ENCODE results near the gene METTL17. TPM values are rescaled to one million over a fixed set of nuclear protein-coding genes. Genes with fewer than 3 reads are reported as not detected.
"Not testable (repeated sequence)": the region's sequence is repeated elsewhere in the genome, so short reads cannot be mapped to it uniquely, and the experiment has no call there.

The METTL17 gene
- total RNA-seq, 2 experiments from 2014 or later, result 92.0 to 94.8 TPM

- no peak for TF ChIP-seq CTCF (IDR thresholded peaks at IDR 0.05)
- H3K36me3 Mint-ChIP-seq (ENCODE audit: low read depth), result no peaks in the 10 kb centered on the region
- DNase-seq (no peak), ATAC-seq (ENCODE audit: poor library complexity) (no peak)
- intact Hi-C loops (cut with DNase I, micrococcal nuclease), result loop anchor here (1.0 kb wide), 1 partner anchor 26 kb away; no protein-coding TSS in a partner anchor
- H3K36me3 ChIP-seq (ENCODE audit: insufficient read depth, low read length), result no peaks in the 10 kb centered on the region
- peaks cover 11% of the 10 kb centered on the region for H3K4me1 Mint-ChIP-seq (ENCODE audit: low read depth)
- CTCF ChIA-PET, result interaction anchor here (0.7 to 3.0 kb wide), 12 partner anchors 14 to 83 kb away, joined by 3 to 58 read pairs (median 5); partner anchors contain the start of genes NDRG2 and TMEM253
- H3K27me3 ChIP-seq (ENCODE audit: control insufficient read depth in 1 of 2, insufficient read depth in 2 of 2, low read length in 2 of 2), result no peaks in the 10 kb centered on the region
- no peak overlapping the region for H3K27ac Mint-ChIP-seq
- no peaks in the 10 kb centered on the region for H3K9me3 ChIP-seq (ENCODE audit: control insufficient read depth in 1 of 2, insufficient read depth in 1 of 2, low read length in 2 of 2)
- no peaks in the 10 kb centered on the region for H3K9me3 Mint-ChIP-seq
- no peak overlapping the region for H3K27ac ChIP-seq (ENCODE audit: low read depth in 1 of 2, low read length in 2 of 2)
- H3K4me1 ChIP-seq (ENCODE audit: insufficient read depth, low read length), result peaks cover 15% of the 10 kb centered on the region
- H3K4me3 Mint-ChIP-seq, result no peak overlapping the region
- no peak overlapping the region for H3K4me3 ChIP-seq (ENCODE audit: low read length)
- POLR2A ChIA-PET, result interaction anchor here (1.2 to 2.8 kb wide), 2 partner anchors 25 to 28 kb away, joined by 3 to 22 read pairs; no protein-coding TSS in a partner anchor
- H3K27me3 Mint-ChIP-seq, result peaks cover 10% of the 10 kb centered on the region
Observed at GRCh38 chr14:21040370-21040925, 50.7 kb downstream of the METTL17 start.

DNA sequence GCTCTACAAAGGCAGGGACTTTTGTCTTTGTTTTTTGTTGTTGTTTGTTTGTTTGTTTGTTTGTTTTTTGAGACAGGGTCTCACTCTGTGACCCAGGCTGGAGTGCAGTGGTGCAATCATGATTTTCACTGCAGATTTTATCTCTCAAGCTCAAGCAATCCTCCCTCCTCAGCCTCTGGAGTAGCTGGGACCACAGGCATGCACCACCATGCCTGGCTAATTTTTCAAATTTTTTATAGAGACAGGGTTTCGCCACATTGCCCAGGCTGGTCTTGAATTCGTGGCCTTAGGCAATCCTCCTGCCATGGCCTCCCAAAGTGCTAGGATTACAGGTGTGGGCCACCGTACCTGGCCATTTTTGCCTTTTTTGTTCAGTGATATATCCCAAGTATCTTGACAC is 51.2 kb downstream of the METTL17 start:
- CTCF ChIA-PET, result interaction anchor here (0.7 to 3.0 kb wide), 7 partner anchors 15 to 82 kb away, joined by 3 to 58 read pairs (median 7); partner anchors contain the start of gene NDRG2

GRCh38 chr14:21041676-21042433 is 52.1 kb downstream of the METTL17 start, which contains the start of gene RNASE7:
TSS of gene RNASE7 (plus strand) at chr14:21042362. CDS start at chr14:21042993, 631 bp downstream.
- POLR2A ChIA-PET, result no interaction called here
- Mint-ChIP-seq H3K9me3 (no peaks in the 10 kb centered on the region), H3K4me3 (no peak within 1 kb of the TSS), H3K4me1 (ENCODE audit: low read depth) (peaks cover 11% of the 10 kb centered on the region), H3K27ac (no peak within 1 kb of the TSS), H3K27me3 (peaks cover 10% of the 10 kb centered on the region), H3K36me3 (ENCODE audit: low read depth) (no peaks in the 10 kb centered on the region)
- no peak for TF ChIP-seq CTCF (IDR thresholded peaks at IDR 0.05)
- Histone ChIP-seq H3K9me3 (ENCODE audit: control insufficient read depth in 1 of 2, insufficient read depth in 1 of 2, low read length in 2 of 2) (no peaks in the 10 kb centered on the region), H3K4me3 (ENCODE audit: low read length) (no peak within 1 kb of the TSS), H3K27me3 (ENCODE audit: control insufficient read depth in 1 of 2, insufficient read depth in 2 of 2, low read length in 2 of 2) (no peaks in the 10 kb centered on the region), H3K4me1 (ENCODE audit: insufficient read depth, low read length) (peaks cover 15% of the 10 kb centered on the region), H3K27ac (ENCODE audit: low read depth in 1 of 2, low read length in 2 of 2) (no peak within 1 kb of the TSS), H3K36me3 (ENCODE audit: insufficient read depth, low read length) (no peaks in the 10 kb centered on the region)
- intact Hi-C loops (cut with DNase I, micrococcal nuclease), result no loop called here
- CTCF ChIA-PET, result interaction anchor here (1.8 kb wide), 1 partner anchor 27 kb away, joined by 6 read pairs; no protein-coding TSS in a partner anchor
- peak in 2 of 14 experiments; percentile 24 to 26 for DNase-seq
- ATAC-seq (ENCODE audit: poor library complexity), result no peak

More for the DNA sequence above, 51.2 kb downstream of the METTL17 start:
- H3K27me3 Mint-ChIP-seq; H3K4me3 ChIP-seq (ENCODE audit: low read length); H3K9me3 Mint-ChIP-seq; DNase-seq; H3K36me3 ChIP-seq (ENCODE audit: insufficient read depth, low read length); H3K27me3 ChIP-seq (ENCODE audit: control insufficient read depth in 1 of 2, insufficient read depth in 2 of 2, low read length in 2 of 2); H3K27ac Mint-ChIP-seq; ATAC-seq (ENCODE audit: poor library complexity); H3K4me3 Mint-ChIP-seq; H3K27ac ChIP-seq (ENCODE audit: low read depth in 1 of 2, low read length in 2 of 2); H3K36me3 Mint-ChIP-seq (ENCODE audit: low read depth); H3K9me3 ChIP-seq (ENCODE audit: control insufficient read depth in 1 of 2, insufficient read depth in 1 of 2, low read length in 2 of 2): not testable (repeated sequence)
- H3K4me1 ChIP-seq (ENCODE audit: insufficient read depth, low read length), result peaks cover 15% of the 10 kb centered on the region
- POLR2A ChIA-PET, result interaction anchor here (1.2 to 2.8 kb wide), 2 partner anchors 26 to 28 kb away, joined by 3 to 22 read pairs; no protein-coding TSS in a partner anchor
- intact Hi-C loops (cut with DNase I, micrococcal nuclease), result loop anchor here (1.0 kb wide), 1 partner anchor 27 kb away; no protein-coding TSS in a partner anchor
- H3K4me1 Mint-ChIP-seq (ENCODE audit: low read depth), result peaks cover 11% of the 10 kb centered on the region

Measured in CD4-positive, alpha-beta T cell (primary cell).